NT2/D1 (cell line): Measurements from ENCODE around the gene PLXNA4.

Experiments
- DNase-seq: peaks from one replicate; pipeline ENCODE4 v3.0.0-alpha.2; 2011; ENCODE audit warnings: low read depth, low spot score
- H3K27me3 ChIP-seq: 2 replicates; pipeline ENCODE4 v1.6.0; 2011; ENCODE audit warnings: mild to moderate bottlenecking; ENCODE audit not compliant: insufficient read length, insufficient read depth
- H3K36me3 ChIP-seq: 2 replicates; pipeline ENCODE4 v1.6.1; 2011; ENCODE audit warnings: mild to moderate bottlenecking, low read length, mixed read lengths; ENCODE audit not compliant: insufficient read depth, insufficient read length
- H3K4me1 ChIP-seq: 2 replicates; pipeline ENCODE4 v1.5.1; 2011; ENCODE audit not compliant: insufficient read depth, insufficient read length
- H3K4me3 ChIP-seq: 2 replicates; pipeline ENCODE4 v1.5.1; 2011; ENCODE audit warnings: low read depth; ENCODE audit not compliant: insufficient read length
- H3K9ac ChIP-seq: 2 replicates; pipeline ENCODE4 v1.6.0; 2011; ENCODE audit warnings: low read depth; ENCODE audit not compliant: insufficient read length
- H3K9me3 ChIP-seq: 2 replicates; pipeline ENCODE4 v1.5.1; 2011; ENCODE audit warnings: mild to moderate bottlenecking, low read length; ENCODE audit not compliant: insufficient read depth
- SUZ12 ChIP-seq: IDR thresholded peaks from 2 replicates; pipeline ENCODE4 v1.6.1; 2011; ENCODE audit not compliant: insufficient read length, insufficient read depth; ENCODE audit errors: extremely low read depth
- YY1 ChIP-seq: IDR thresholded peaks from 2 replicates; pipeline ENCODE4 v1.6.1; 2011; ENCODE audit not compliant: insufficient read length, insufficient read depth
- ZNF274 ChIP-seq: IDR thresholded peaks from 2 replicates; pipeline ENCODE4 v1.6.1; 2011; ENCODE audit warnings: mild to moderate bottlenecking, low read depth, low read length

The PLXNA4 gene

GRCh38 chr7:132420527-132420926, 155.7 kb downstream of the PLXNA4 start:
- Histone ChIP-seq H3K9ac (no peak overlapping the region), H3K4me1 (peaks cover 2% of the 10 kb centered on the region), H3K27me3 (no peaks in the 10 kb centered on the region), H3K9me3 (no peaks in the 10 kb centered on the region; the same call in 1 of the 2 replicates), H3K4me3 (no peak overlapping the region), H3K36me3 (no peaks in the 10 kb centered on the region)
- DNase-seq = no peak
- TF ChIP-seq ZNF274 (no peak), SUZ12 (no peak), YY1 (no peak)

GRCh38 chr7:132419542-132419941, 156.7 kb downstream of the PLXNA4 start:
- Histone ChIP-seq H3K4me3 (no peak overlapping the region), H3K36me3 (no peaks in the 10 kb centered on the region), H3K9ac (no peak overlapping the region), H3K4me1 (no peaks in the 10 kb centered on the region), H3K27me3 (no peaks in the 10 kb centered on the region), H3K9me3 (no peaks in the 10 kb centered on the region; the same call in 1 of the 2 replicates)
- no peak for TF ChIP-seq SUZ12
- no peak for TF ChIP-seq YY1
- no peak for TF ChIP-seq ZNF274
- no peak for DNase-seq

- DNase-seq = no peak
- H3K4me3 ChIP-seq = no peak overlapping the region
- H3K9me3 ChIP-seq = no peaks in the 10 kb centered on the region; the same call in 1 of the 2 replicates
- no peak for TF ChIP-seq ZNF274
- no peaks in the 10 kb centered on the region for H3K4me1 ChIP-seq
- H3K27me3 ChIP-seq = no peaks in the 10 kb centered on the region
- H3K36me3 ChIP-seq = no peaks in the 10 kb centered on the region
- H3K9ac ChIP-seq = no peak overlapping the region
Measured at GRCh38 chr7:132418840-132419239, 157.4 kb downstream of the PLXNA4 start.

GRCh38 chr7:132417103-132417906, 159.0 kb downstream of the PLXNA4 start:
- TF ChIP-seq ZNF274 (no peak), SUZ12 (no peak), YY1 (no peak)

GRCh38 chr7:132416395-132416794, 159.9 kb downstream of the PLXNA4 start:
- H3K9ac ChIP-seq = no peak overlapping the region
- no peak for DNase-seq
- no peaks in the 10 kb centered on the region for H3K27me3 ChIP-seq
- no peaks in the 10 kb centered on the region for H3K4me1 ChIP-seq
- TF ChIP-seq SUZ12 (no peak), YY1 (no peak), ZNF274 (no peak)
- no peaks in the 10 kb centered on the region for H3K36me3 ChIP-seq
- no peak overlapping the region for H3K4me3 ChIP-seq
- no peaks in the 10 kb centered on the region; the same call in 1 of the 2 replicates for H3K9me3 ChIP-seq

More at GRCh38 chr7:132417103-132417906, 159.0 kb downstream of the PLXNA4 start:
- no peaks in the 10 kb centered on the region for H3K27me3 ChIP-seq
- no peak for DNase-seq
- H3K9me3 ChIP-seq = no peaks in the 10 kb centered on the region; the same call in 1 of the 2 replicates
- no peaks in the 10 kb centered on the region for H3K36me3 ChIP-seq
- no peak overlapping the region for H3K4me3 ChIP-seq
- H3K9ac ChIP-seq = no peak overlapping the region
- H3K4me1 ChIP-seq = no peaks in the 10 kb centered on the region

- H3K9ac ChIP-seq = no peak overlapping the region
- no peaks in the 10 kb centered on the region for H3K9me3 ChIP-seq
- DNase-seq = no peak
- TF ChIP-seq ZNF274 (no peak), SUZ12 (no peak), YY1 (no peak)
- no peaks in the 10 kb centered on the region for H3K36me3 ChIP-seq
- no peaks in the 10 kb centered on the region for H3K4me1 ChIP-seq
- no peaks in the 10 kb centered on the region for H3K27me3 ChIP-seq
- no peak overlapping the region for H3K4me3 ChIP-seq
Measured at GRCh38 chr7:132415259-132415658, 161.0 kb downstream of the PLXNA4 start.

GRCh38 chr7:132414857-132415256, 161.4 kb downstream of the PLXNA4 start:
- no peak for DNase-seq
- H3K27me3 ChIP-seq = no peaks in the 10 kb centered on the region
- TF ChIP-seq SUZ12 (no peak), YY1 (no peak), ZNF274 (no peak)
- H3K9ac ChIP-seq = no peak overlapping the region
- H3K9me3 ChIP-seq = no peaks in the 10 kb centered on the region
- no peaks in the 10 kb centered on the region for H3K4me1 ChIP-seq
- H3K36me3 ChIP-seq = no peaks in the 10 kb centered on the region
- no peak overlapping the region for H3K4me3 ChIP-seq
